GM18868 (cell line): Measurements from ENCODE around the gene BATF3.

ENCODE experiments used
- ATAC-seq: cut with Tn5 transposase; IDR thresholded peaks from one replicate; pipeline ENCODE4 v1.9.1; 2021; ENCODE audit warnings: mild to moderate bottlenecking, moderate library complexity; ENCODE audit not compliant: unreplicated experiment

BATF3 gene

DNA sequence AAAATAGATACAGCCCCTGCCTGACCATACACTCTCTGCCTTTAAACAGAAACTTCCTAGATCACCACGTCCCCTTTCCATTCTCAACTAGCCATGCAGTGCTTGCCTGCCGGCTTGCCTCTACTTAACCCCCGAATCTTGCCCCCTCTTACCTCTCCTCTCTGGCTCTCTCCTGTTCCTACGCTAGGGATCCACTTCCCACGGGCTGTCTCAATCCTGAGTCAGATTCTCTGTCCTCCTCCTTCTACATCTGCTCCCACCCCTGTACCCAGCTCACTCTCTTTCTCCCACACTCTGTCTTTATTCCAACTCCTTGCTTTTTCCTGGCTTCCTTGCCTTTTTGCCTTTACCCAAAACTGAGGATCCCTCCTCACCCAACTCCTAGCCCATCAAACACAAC is 61.7 kb downstream of the BATF3 start:
- ATAC-seq: no peak
